HG03175 (cell line): ENCODE measurements around the gene PGM2.
A peak's percentile ranks its signal among the peaks of the same experiment; 100 is the strongest.
"Not testable (repeated sequence)": the region's sequence is repeated elsewhere in the genome, so short reads cannot be mapped to it uniquely, and the experiment has no call there.

ENCODE experiments used
- ATAC-seq: cut with Tn5 transposase; IDR thresholded peaks from one replicate; pipeline ENCODE4 v1.9.1; 2021; ENCODE audit warnings: mild to moderate bottlenecking, moderate library complexity; ENCODE audit not compliant: unreplicated experiment

PGM2 gene

GRCh38 chr4:37816719-37817118 is 9.8 kb upstream of the PGM2 start:
- ATAC-seq = no peak

DNA sequence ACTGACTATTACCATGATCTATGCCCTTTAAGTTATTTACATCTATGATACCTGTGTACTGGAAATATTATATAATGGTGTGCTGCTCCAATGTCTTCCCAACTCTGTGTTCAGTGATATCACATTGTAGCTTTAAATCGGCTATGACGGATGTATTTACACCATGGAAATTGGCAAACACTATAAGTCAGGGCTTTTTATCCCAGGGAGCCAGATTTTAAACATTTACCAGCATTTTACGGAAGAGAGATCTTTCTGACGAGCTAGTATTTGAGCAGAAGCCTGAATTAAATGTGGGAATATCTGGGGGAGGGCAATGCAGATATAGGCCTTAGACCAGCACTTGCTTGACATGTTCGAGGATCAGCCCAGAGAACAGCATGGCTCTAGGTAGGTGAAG is 7.7 kb upstream of the PGM2 start:
- ATAC-seq = no peak

- not testable (repeated sequence) for ATAC-seq
Observed at GRCh38 chr4:37820458-37820857, 6.0 kb upstream of the PGM2 start.

DNA sequence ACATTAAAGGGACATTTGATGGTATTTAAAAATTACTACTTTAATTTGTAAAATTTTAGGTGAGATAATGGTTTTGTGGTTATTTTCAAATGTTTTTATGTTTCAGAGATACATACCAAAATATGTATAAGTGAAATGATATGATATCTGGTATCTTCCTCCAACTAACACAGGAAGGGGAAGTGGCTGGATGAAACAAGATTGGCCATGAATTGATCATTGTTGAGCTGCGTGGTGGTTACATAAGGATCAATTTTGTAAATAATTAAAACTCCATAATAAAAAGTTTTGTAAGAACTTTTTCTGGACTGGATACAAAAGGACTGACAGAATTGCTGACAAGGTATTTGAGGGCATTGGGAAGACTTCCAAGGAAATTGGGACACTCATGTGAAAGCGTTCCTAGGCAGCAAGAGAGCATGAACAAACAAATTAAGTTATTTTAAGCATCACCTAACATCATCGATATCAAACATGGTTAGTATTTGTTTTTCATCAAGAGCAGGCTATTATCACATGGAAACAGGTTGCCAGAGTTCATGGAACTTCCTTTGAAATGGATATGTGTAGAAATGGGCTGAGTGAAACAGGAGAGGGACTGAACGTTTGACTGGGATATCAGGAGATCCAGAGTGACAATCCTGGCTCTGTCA is 4.4 kb upstream of the PGM2 start:
- ATAC-seq = no peak

DNA sequence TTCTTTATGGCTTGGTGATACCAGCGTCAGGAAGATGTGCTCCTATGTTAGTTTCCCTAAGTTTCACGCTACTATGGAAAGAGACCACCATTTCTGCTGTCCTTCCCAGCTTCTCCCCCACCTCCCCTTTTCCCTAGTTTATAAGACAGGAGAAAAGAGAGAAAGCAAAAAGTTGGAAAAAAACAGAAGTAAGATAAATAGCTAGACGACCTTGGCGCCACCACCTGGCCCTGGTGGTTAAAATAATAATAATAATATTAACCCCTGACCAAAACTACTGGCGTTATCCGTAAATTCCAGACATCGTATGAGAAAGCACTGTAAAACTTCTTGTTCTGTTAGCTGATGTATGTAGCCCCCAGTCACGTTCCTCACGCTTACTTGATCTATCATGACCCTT is 985 bp upstream of the PGM2 start:
- not testable (repeated sequence) for ATAC-seq

GRCh38 chr4:37825968-37826294 is 555 bp upstream of the PGM2 start:
- peak; percentile 2 for ATAC-seq

DNA sequence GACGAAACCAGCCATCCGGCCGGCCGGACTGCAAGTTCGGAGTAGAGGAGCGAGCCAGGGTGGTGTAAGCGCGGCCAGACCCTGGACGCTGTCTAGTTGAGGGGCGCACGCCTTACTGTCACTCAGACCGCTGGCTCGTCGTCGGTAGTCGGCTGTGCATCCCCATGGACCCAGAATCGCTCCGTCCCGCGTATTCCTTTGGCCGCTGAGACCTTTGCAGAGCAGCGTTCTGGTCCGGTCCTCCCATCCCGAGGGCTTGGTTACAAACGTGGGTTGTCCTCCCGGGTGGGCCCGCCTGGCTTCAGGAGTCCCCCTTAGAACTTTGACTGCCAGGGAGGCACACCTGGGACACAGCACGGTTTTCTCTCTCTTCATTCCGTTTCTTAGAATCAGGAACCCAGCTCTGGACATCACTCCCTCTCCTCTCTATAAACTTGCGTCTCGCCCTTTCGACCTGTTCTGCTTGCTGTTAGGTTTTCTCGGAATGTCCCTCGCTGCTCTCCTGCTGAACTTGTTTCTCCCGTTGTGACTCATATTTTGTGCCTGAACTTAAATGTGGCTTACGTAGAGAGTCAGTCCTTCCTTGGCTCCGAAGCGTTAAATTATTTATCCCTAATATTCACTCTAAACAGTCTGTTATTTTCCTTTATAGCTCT is 672 bp downstream of the PGM2 start:
- ATAC-seq = peak; percentile 48

DNA sequence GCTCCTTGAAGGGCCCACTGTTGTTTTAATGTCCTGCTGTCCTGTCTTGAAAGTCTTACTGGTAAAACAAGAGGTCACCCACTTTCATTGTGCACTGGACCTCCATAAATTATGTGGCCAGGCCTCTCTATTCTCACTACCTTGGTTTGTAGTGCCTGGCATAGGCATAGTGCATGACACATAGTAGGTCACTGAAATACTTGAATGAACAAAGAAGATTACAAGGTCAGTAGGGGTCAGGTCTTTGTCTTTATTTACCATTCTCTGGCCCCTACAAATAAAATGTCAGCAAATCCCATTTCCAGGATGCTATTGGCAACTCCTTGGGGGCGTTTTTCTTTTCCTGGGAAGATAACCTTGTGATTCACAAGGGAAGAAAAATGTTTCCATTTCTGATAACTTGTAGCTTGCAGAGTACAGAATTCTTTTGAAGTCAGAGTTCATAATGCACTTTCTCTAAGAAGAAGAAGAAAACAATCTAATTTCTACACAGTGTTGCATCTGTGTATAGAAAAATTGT is 1.4 kb downstream of the PGM2 start:
- ATAC-seq = no peak

- ATAC-seq = no peak
Observed at GRCh38 chr4:37828843-37829242, 2.4 kb downstream of the PGM2 start.

DNA sequence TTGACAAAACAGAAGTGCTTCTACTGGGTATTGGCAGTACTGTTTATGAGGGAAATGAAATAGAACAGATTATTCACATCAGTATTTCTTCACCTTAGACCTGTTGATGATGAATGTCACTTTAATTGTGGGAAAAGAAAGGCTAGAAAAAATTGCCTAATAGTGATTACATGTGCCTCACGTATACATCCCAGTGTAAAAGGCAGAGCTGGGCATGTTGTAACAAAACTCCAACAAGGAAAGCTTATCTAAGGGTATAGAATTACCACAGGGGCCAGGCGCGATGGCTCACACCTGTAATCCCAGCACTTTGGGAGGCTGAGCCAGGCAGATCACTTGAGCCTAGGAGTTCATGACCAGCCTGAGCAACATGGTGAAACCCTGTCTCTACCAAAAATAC is 4.2 kb downstream of the PGM2 start:
- no peak for ATAC-seq

GRCh38 chr4:37835031-37835430 is 8.5 kb downstream of the PGM2 start:
- ATAC-seq = no peak

GRCh38 chr4:37835806-37836205 is 9.3 kb downstream of the PGM2 start:
- ATAC-seq = no peak

DNA sequence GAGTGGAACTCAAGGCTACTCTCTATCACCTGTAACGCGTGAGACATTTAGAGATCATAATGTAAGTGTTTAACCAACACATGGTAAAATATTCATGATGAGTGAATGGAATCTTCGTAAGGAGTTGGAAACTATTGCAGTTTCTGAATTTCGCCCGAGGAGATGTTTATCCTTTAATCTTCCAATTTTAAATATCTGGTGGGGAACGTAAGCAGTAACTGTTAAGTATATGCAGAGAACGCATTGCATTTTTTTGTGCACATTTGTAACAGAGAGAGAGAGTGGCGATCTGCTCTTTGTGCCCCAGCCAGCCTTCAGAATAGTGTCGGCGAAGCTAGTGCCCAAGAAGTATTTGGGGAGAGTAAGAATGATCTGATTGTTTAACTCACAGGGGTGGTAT is 9.8 kb downstream of the PGM2 start:
- no peak for ATAC-seq

DNA sequence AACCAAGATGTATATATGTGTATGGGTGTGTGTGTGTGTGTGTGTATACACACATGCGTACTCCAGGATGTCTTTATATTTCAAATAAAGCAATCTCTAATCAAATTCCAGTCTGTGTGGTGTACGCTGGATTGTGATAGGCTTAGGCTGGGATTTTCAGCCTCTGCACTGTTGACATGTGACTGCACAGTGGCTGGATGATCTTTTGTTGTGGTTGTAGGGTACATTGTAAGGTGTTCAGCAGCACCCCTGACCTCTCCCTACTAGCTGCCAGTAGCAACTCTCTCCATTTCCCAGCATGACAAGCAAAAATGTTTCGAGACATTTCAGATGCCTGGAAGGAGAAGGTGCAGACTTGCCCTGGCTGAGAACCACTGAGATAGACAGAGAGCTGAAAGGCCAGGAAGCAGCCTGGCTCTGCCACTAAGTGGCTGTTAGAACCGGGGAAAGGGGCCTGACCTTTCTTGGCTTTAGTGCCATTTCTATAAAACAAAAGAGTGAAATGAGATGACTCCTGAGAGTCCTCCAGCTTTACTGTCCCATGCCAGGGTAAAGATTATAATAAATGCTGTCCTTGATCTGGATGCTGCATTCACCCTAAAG is 10.5 kb downstream of the PGM2 start:
- ATAC-seq = no peak

DNA sequence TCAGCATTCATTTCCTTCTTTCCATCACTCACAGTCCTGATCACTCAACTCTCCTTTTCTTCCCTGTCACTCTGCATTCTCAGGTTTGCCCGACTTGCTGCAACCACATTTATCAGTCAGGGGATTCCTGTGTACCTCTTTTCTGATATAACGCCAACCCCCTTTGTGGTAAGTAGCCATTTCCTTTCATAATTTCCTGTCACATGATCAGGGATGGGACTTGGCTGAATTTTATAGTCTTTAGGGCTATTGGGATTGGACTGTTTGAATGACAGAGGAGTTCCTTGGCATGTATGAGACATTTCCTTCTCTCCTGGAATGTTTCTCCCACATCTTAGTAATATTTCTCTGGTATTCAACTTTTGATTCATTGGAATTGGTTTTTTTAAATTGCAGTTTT is 11.0 kb downstream of the PGM2 start:
- no peak for ATAC-seq

DNA sequence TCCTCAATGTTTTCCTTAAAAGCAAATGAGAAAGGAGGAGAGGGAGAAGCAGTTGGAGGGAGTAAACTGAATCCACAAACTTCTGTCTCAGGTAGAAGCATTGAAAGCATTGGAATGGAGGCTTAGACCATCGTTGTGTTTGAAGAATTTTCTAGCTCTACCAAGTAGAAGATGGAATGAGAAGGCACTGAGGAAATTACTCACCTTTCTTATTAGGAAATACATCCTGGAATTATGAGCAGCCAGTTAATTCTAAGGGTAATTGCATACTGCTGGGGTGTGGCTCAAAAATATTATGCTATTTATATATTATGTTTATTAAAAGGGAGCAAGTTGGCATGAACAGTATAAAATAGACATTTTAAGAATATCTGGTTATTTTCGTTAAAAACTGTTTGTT is 12.9 kb downstream of the PGM2 start:
- ATAC-seq = no peak

GRCh38 chr4:37844204-37844603 is 17.7 kb downstream of the PGM2 start:
- no peak for ATAC-seq

GRCh38 chr4:37845201-37845600 is 18.7 kb downstream of the PGM2 start:
- ATAC-seq = no peak

DNA sequence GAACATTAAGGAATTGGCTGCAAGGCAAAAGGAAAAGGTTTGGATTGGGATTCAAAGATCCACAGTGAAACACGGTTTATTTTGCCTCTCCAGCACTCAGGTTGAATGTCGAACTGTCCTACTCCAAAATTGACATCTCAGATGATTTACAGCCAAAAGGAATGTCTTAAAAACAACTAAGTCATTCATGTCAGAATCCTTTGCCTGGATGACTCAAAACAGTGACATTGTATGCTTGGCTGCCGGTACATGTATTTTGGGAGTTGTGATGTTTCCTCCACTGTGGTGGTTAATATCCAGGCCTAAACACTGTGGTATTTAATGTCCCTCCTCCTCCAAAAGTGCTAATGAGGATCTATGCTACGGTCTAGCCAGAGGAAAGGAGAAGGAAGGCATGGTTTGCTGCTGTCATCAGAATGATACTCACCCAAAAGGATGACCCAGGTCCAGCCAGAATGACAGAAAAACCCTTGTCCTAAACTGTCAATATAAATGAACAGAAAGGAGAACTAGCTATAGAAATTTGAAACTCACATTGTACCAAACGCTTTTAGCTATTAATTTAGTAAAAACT is 20.9 kb downstream of the PGM2 start:
- no peak for ATAC-seq

GRCh38 chr4:37852376-37852775 is 25.9 kb downstream of the PGM2 start:
- ATAC-seq = no peak

- ATAC-seq = no peak
Observed at GRCh38 chr4:37858112-37858511, 31.6 kb downstream of the PGM2 start.

GRCh38 chr4:37858872-37859271 is 32.4 kb downstream of the PGM2 start:
- ATAC-seq = no peak
